Mammary microvascular endothelial cell (primary cell): ENCODE results near the gene KCNH3. TPM values are rescaled to one million over a fixed set of nuclear protein-coding genes. Genes with fewer than 3 reads are reported as not detected.

Experiments used
- total RNA-seq: library from RNA; depleted of rRNA; stranded (reverse); fragments of >200 nt; gene quantifications from 2 replicates; pipeline ENCODE4 v1.2.3, GENCODE V29; 2015

Gene KCNH3, protein sequence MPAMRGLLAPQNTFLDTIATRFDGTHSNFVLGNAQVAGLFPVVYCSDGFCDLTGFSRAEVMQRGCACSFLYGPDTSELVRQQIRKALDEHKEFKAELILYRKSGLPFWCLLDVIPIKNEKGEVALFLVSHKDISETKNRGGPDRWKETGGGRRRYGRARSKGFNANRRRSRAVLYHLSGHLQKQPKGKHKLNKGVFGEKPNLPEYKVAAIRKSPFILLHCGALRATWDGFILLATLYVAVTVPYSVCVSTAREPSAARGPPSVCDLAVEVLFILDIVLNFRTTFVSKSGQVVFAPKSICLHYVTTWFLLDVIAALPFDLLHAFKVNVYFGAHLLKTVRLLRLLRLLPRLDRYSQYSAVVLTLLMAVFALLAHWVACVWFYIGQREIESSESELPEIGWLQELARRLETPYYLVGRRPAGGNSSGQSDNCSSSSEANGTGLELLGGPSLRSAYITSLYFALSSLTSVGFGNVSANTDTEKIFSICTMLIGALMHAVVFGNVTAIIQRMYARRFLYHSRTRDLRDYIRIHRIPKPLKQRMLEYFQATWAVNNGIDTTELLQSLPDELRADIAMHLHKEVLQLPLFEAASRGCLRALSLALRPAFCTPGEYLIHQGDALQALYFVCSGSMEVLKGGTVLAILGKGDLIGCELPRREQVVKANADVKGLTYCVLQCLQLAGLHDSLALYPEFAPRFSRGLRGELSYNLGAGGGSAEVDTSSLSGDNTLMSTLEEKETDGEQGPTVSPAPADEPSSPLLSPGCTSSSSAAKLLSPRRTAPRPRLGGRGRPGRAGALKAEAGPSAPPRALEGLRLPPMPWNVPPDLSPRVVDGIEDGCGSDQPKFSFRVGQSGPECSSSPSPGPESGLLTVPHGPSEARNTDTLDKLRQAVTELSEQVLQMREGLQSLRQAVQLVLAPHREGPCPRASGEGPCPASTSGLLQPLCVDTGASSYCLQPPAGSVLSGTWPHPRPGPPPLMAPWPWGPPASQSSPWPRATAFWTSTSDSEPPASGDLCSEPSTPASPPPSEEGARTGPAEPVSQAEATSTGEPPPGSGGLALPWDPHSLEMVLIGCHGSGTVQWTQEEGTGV
- total RNA-seq: not detected in 2 replicates

DNA sequence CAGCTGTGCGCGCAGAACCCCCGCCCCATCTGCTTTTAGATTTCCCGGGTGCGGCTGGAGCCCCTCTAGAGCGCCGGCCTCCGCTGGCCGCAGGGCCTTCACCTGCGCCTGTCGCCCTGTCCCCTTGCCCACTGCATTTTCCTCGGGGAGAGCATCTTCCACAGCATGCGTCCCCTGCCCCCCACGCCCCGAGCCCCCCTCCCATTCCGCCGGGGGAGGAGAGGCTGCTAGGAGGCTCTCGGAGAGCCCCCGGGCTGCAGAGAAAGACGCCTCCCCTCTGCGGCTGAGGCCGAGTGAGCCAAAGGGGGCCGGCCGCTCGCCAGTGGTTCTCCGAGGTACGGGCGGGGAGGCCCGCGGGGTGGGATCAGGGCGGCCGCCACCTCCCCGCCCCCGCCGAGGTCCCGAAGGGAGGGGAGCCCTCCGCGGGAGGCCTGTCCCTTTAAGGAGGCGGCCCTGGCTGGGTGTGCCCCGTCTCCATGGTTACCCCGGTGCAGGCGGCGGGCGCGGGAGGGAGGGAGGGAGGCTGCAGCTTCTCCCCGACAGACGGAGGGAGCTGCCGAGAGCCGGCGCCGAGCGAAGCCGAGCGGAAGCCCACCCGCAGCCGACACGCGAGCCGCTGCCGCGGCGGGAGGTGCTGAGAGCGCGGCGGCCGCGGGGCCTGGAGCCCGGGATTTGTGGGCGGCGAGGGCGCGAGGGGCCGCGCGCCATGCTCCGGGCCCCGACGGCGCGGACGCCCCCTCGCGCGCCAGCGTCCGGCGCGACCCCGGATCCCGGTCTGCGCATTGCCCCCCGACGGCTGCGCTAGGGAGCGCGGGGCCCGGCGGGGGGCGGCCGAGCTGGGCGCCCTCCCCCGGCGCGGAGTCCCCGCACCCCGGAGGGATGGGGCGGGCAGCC is at the start of gene KCNH3:
KCNH3 (plus strand) TSS at position 521 of the 894 bp plus-strand sequence. CDS start 387 bp downstream, outside the sequence.

DNA sequence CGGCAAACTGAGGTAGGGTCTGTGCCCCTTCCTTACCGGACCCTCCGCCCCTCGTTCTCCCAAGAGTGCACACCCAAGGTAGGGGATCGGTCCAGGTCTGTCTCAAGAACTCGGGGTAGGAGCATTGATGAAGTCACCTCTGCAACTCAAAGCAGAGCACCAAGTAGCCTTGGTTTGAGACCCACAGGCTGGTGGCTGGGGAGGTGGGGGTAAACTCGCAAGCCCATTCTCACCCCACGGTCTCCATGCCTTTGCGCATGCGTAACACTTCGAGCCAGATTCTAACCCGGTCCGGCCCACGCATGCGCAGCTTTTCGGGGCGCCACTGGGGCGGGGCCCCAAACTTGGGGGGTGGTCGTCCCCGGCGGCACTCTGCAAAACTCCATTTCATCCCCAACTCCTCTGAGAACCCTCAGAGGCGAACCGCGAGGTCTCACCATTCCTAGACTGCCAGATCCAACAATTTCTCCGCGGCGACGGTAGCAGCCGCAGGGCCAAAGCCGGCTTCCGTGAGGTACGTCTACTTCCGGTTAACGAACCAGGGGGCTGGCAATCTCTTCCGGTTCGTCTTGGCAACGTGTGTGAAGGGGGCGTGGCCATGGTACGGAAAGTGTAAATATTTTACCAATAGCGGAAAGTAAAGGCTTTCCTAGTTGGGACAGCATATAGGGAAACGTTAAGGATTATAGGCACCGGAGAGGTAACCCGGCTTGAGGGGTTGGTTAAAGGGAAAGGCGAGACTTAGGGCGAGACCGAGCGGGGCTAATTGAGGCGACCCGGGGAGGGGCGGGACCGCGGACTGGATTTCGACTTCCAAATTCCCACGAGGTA is 29.0 kb downstream of the KCNH3 start, which contains the start of gene MCRS1:
MCRS1 (minus strand) TSS at position 532 of the 831 bp plus-strand sequence. CDS start 1,411 bp downstream, outside the sequence.

DNA sequence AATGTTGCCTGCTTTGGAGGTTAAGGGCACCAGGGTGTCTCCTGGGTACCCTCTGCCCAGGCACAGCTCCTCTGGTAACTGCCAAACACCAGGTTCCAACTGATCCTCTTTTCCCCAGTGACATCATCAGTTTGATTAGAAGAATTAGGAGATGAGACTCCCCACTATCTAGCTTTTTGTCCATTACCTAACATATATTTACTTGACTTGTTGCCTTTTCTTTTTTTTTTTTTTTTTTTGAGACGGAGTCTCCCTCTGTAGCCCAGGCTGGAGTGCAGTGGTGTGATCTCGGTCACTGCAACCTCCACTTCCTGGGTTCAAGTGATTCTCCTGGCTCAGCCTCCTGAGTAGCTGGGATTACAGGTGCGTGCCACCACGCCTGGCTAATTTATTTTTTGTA is 66.7 kb downstream of the KCNH3 start, which contains the start of gene FAM186B:
FAM186B (minus strand) TSS at position 101 of the 400 bp plus-strand sequence. CDS start 162 bp downstream, outside the sequence.

Other genes with a start within 250 kb of the KCNH3 start
- not detected in 2 replicates for gene PRPH, start 243.9 kb upstream of the KCNH3 start, total RNA-seq
- gene TROAP, start 215.8 kb upstream of the KCNH3 start, total RNA-seq: 26.0 and 39.2 TPM in 2 replicates
- not detected in 2 replicates for gene C1QL4, start 201.8 kb upstream of the KCNH3 start, total RNA-seq
- 0.20 and 0.98 TPM in 2 replicates for gene DNAJC22, start 192.1 kb upstream of the KCNH3 start, total RNA-seq
- gene SPATS2, start 171.6 kb upstream of the KCNH3 start, total RNA-seq: 21.4 and 27.9 TPM in 2 replicates
- gene MCRS1, start 29.1 kb downstream of the KCNH3 start, total RNA-seq: 65.6 and 72.5 TPM in 2 replicates
- gene FAM186B, start 66.6 kb downstream of the KCNH3 start, total RNA-seq: not detected in 2 replicates
- gene PRPF40B, start 84.5 kb downstream of the KCNH3 start, total RNA-seq: 2.4 and 4.3 TPM in 2 replicates
- gene FMNL3, start 168.4 kb downstream of the KCNH3 start, total RNA-seq: 42.7 and 49.6 TPM in 2 replicates
- gene TMBIM6, start 202.5 kb downstream of the KCNH3 start, total RNA-seq: 346 and 374 TPM in 2 replicates